ENCODE measurements around the gene CNKSR2. TPM values are rescaled to one million over a fixed set of nuclear protein-coding genes. Genes with fewer than 3 reads are reported as not detected.

CNKSR2 gene
- total RNA-seq, 1 experiment from 2014 or later: 52.9 TPM

- H3K4me1 ChIP-seq (ENCODE audit: insufficient read depth, low read length): no peaks in the 10 kb centered on the region
- TF ChIP-seq CTCF (conservative IDR thresholded peaks at IDR 0.05): no peak
- H3K79me2 ChIP-seq (ENCODE audit: insufficient read depth, low read length): no peaks in the 10 kb centered on the region
- no peak overlapping the region for H3K56ac ChIP-seq (ENCODE audit: insufficient read length, low read depth, low read length)
- H2AK5ac ChIP-seq (ENCODE audit: insufficient read length, low read length): no peak overlapping the region
- no peak overlapping the region for H4K5ac ChIP-seq (ENCODE audit: insufficient read length, low read depth, low read length)
- no peaks in the 10 kb centered on the region for H3K9me3 ChIP-seq (ENCODE audit: control insufficient read depth, low read depth, low read length)
- no peak overlapping the region for H3K4me3 Mint-ChIP-seq
- H4K8ac ChIP-seq (replicated peaks; ENCODE audit: insufficient read length, low read depth, low read length): no peak overlapping the region
- H3K27me3 ChIP-seq (ENCODE audit: insufficient read depth, low read length): no peaks in the 10 kb centered on the region
- H4K91ac ChIP-seq (ENCODE audit: insufficient read length, low read depth, low read length): no peak overlapping the region
- H3K23ac ChIP-seq (ENCODE audit: insufficient read length, low read depth, low read length): no peak overlapping the region
- peaks cover 10 to 17% of the 10 kb centered on the region in 2 experiments; a peak in 3 of 4 replicates for H3K4me1 Mint-ChIP-seq
- no peaks in the 10 kb centered on the region for H3K23me2 ChIP-seq (ENCODE audit: insufficient read length, low read depth, low read length, poor library complexity, severe bottlenecking)
- no peak overlapping the region for H3K9ac ChIP-seq (ENCODE audit: extremely low read depth, insufficient read length, low read length)
- no peaks in the 10 kb centered on the region for H4K20me1 ChIP-seq (ENCODE audit: control insufficient read depth, insufficient read depth, insufficient read length)
- H3K18ac ChIP-seq (ENCODE audit: insufficient read length, low read depth, low read length): no peak overlapping the region
- no peak overlapping the region for H2BK5ac ChIP-seq (ENCODE audit: insufficient read length, low read length)
- H3K27me3 Mint-ChIP-seq (ENCODE audit: low read depth): no peaks in the 10 kb centered on the region; the same call in 1 of the 2 replicates
- no peak overlapping the region for H3K4ac ChIP-seq (ENCODE audit: low read depth, low read length)
- no peak overlapping the region for H2BK15ac ChIP-seq (ENCODE audit: low read depth, low read length)
- WGBS (ENCODE audit: extremely low coverage, insufficient read length, low lambda C conversion rate): no CpG with 5 or more reads among the region's 2 CpGs
- H3K9me3 Mint-ChIP-seq: peaks cover 10 to 25% of the 10 kb centered on the region in 2 experiments; a peak in 4 of 5 replicates
- no peak overlapping the region for H2AFZ ChIP-seq (ENCODE audit: low read length)
- H2BK120ac ChIP-seq (ENCODE audit: low read depth, low read length, poor library complexity, severe bottlenecking): no peak overlapping the region
- peaks cover 19 to 26% (median 24%) of the 10 kb centered on the region in 3 experiments for H3K36me3 Mint-ChIP-seq (ENCODE audit: insufficient read depth in 1 of 3, low read depth in 3 of 3)
- no peak overlapping the region for H2BK12ac ChIP-seq (ENCODE audit: insufficient read length, low read depth, low read length)
- no peaks in the 10 kb centered on the region for H3K79me1 ChIP-seq (ENCODE audit: insufficient read depth, low read depth, low read length, poor library complexity, severe bottlenecking)
- H3K27ac ChIP-seq (ENCODE audit: insufficient read length, low read depth, low read length): no peak overlapping the region
- H3T11ph ChIP-seq (ENCODE audit: low read length): no peak overlapping the region
- H3K27ac Mint-ChIP-seq: no peak overlapping the region
- H2BK20ac ChIP-seq (ENCODE audit: low read depth, low read length, poor library complexity, severe bottlenecking): no peak overlapping the region
- no peak overlapping the region for H3K4me2 ChIP-seq (ENCODE audit: insufficient read depth, insufficient read length, low read length)
- DNase-seq: no peak
- H3K14ac ChIP-seq (ENCODE audit: insufficient read depth, low read length): no peak overlapping the region
These were observed 257.8 kb downstream of the CNKSR2 start for GRCh38 chrX:21632027-21632426.
